IPS-18a (cell line): Measurements from ENCODE around the gene TMEM120B.
A peak's percentile ranks its signal among the peaks of the same experiment; 100 is the strongest.

ENCODE experiments used
- H3K27ac ChIP-seq: one replicate; pipeline ENCODE4 v1.5.1; 2013; ENCODE audit warnings: low read length
- H3K27me3 ChIP-seq: one replicate; pipeline ENCODE4 v1.6.1; 2013; ENCODE audit warnings: mild to moderate bottlenecking, low read length; ENCODE audit not compliant: control insufficient read depth, insufficient read depth
- H3K36me3 ChIP-seq: one replicate; pipeline ENCODE4 v1.6.1; 2013; ENCODE audit warnings: low read depth, low read length; ENCODE audit not compliant: control insufficient read depth
- H3K4me1 ChIP-seq: one replicate; pipeline ENCODE4 v1.6.1; 2013; ENCODE audit warnings: low read depth, low read length; ENCODE audit not compliant: control insufficient read depth
- H3K4me3 ChIP-seq: one replicate; pipeline ENCODE4 v1.5.1; 2013; ENCODE audit warnings: low read length
- H3K9ac ChIP-seq: one replicate; pipeline ENCODE4 v1.6.1; 2013; ENCODE audit warnings: mild to moderate bottlenecking, low read length, moderate library complexity
- H3K9me3 ChIP-seq: one replicate; pipeline ENCODE4 v1.6.1; 2013; ENCODE audit warnings: low read depth, low read length; ENCODE audit not compliant: control insufficient read depth

TMEM120B gene

DNA sequence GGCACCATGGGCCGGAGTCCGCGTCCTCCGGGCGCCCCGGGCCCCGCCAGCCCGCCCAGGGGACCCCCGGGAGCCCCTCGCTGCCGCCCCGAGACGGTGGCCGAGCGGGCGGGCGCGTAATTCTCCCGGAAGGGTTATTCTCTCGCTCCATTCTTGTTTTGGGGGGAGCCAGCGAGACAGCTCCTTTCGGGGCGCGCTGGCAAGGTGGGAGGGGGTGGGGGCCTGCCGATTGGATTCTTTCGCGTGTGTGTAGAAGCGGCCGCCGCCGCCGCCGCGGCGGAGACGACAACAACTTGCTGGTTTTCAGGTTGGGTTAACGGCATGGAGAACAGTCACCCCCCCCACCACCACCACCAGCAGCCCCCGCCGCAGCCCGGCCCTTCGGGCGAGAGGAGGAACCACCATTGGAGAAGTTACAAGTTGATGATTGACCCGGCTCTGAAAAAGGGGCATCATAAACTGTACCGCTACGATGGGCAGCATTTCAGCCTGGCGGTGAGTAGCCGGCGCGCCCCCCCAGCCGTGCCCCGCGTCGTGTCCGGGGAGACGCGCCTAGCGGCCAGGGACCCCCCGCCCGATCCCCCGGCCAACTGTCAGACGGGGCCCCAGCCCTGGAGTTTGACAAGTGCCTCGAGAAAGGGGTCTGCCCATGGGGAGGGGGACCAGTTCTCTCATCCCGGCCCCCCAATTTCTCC is 92.0 kb downstream of the TMEM120B start:
- H3K27ac ChIP-seq = no peak overlapping the region
- H3K4me1 ChIP-seq = peaks cover 12% of the 10 kb centered on the region
- peaks cover 12% of the 10 kb centered on the region for H3K36me3 ChIP-seq
- H3K27me3 ChIP-seq = no peaks in the 10 kb centered on the region
- no peaks in the 10 kb centered on the region for H3K9me3 ChIP-seq
- H3K4me3 ChIP-seq = peak overlapping the region; percentile 81
- H3K9ac ChIP-seq = peak overlapping the region; percentile 52

DNA sequence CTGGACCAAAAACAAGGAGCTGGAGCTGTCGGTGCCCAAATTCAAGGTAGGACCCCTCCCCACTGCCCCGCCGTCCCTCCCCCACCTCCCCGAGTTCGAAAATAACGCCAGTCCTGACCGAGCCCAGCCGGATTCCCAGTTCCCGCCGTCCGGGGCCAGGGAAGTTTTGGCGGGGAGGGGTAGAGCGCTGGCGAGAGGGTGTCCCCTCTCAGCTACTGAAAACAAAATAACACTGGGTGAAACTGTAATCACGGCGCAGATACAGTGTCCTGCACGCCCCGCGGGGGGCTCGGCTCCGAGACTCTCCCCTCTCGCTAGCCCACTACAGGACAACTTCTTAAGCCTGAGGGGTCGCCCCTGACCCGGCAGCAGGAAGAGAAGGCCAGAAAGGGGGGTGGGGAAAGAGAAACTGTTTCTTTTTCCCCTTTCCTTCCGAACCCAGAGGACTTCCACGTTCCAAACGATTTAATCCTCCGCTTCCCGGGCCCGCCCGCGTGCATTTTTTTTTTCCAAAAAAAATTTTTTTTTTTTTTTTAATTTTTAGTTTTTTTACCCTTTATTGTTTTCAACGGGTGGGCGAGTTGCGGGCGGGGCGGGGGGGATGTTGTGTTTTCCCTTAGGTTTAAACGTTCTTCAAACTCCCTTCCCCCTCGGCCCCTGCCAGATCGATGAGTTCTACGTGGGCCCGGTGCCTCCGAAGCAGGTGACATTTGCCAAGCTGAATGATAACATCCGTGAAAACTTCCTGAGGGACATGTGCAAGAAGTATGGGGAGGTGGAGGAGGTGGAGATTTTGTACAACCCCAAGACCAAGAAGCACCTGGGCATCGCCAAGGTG is 92.8 kb downstream of the TMEM120B start:
- H3K27ac ChIP-seq = no peak overlapping the region
- H3K9ac ChIP-seq = peak overlapping the region; percentile 52
- H3K27me3 ChIP-seq = no peaks in the 10 kb centered on the region
- H3K36me3 ChIP-seq = peaks cover 15% of the 10 kb centered on the region
- H3K4me1 ChIP-seq = peaks cover 12% of the 10 kb centered on the region
- H3K9me3 ChIP-seq = no peaks in the 10 kb centered on the region
- peak overlapping the region; percentile 81 for H3K4me3 ChIP-seq

DNA sequence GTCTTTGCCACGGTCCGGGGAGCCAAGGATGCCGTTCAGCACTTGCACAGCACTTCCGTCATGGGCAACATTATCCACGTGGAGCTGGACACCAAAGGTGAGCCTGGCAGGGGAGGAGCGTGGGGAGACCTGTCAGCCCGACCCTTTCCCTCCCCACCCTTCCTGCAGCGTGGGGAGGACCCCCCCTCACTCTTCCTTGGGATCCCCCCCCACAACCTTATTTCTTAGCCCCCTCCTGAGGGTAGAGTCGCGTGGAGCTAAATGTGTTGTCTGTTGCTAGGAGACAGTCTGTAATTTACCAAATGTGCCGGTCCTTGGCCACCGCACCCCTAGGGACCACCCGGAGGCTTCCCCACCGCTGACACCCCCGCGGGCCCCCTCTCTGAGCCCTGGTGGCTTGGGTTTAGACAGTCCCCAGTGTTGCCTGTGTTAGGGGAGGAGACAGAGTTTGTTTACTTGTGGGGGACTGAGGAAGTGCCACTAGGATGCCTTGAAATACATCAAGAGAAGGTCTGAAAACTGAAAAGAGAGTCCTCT is 93.5 kb downstream of the TMEM120B start:
- Histone ChIP-seq H3K27me3 (no peaks in the 10 kb centered on the region), H3K4me1 (peaks cover 16% of the 10 kb centered on the region), H3K9me3 (no peaks in the 10 kb centered on the region), H3K36me3 (peaks cover 19% of the 10 kb centered on the region), H3K4me3 (peak overlapping the region; percentile 81), H3K27ac (no peak overlapping the region), H3K9ac (no peak overlapping the region)

DNA sequence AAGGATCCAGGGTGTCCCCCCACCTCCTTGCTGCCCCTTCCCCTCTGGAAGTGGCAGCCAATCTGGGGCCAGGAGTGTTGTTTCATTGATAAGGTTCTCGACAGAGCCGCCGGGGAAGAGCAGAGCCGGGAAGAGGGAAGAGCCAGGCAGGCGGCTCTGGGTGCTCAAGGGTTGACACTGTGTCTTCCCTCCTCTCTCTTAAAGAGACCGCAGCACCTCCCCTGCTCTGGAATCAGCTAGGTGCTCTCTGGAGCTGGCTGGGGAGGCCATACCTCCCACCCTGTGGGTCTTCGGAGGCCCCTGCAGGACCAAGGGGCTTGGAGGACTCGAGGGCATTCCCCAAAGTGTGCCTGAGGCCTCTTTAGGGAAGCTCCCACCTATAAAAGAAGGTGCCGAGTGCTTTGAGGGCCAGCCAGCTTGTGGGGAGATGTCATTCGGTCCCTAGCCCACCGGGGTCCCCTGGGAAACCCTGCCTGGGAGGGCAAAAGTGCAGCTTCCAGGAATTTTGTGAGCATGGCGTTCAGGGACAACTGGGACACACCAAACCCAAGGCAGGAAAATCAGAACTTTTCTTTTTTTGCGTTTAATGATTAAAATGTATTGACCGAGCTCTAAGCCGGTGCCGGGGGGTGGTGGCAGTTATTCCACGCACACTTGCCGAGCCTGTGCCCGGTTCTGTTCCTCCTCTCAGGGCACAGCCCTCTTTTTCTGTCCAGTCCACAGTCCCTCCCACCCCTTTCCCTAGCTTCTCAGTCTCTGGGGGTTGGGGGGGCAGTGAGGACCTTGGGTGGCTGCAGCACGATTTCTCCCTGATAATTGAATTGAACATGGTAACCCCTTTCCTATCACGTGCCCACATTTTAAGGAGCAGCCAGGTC is 94.2 kb downstream of the TMEM120B start:
- H3K36me3 ChIP-seq = peaks cover 19% of the 10 kb centered on the region
- H3K9me3 ChIP-seq = no peaks in the 10 kb centered on the region
- no peak overlapping the region for H3K9ac ChIP-seq
- H3K4me1 ChIP-seq = peaks cover 17% of the 10 kb centered on the region
- peak overlapping the region; percentile 31 for H3K4me3 ChIP-seq
- H3K27ac ChIP-seq = no peak overlapping the region
- H3K27me3 ChIP-seq = no peaks in the 10 kb centered on the region

DNA sequence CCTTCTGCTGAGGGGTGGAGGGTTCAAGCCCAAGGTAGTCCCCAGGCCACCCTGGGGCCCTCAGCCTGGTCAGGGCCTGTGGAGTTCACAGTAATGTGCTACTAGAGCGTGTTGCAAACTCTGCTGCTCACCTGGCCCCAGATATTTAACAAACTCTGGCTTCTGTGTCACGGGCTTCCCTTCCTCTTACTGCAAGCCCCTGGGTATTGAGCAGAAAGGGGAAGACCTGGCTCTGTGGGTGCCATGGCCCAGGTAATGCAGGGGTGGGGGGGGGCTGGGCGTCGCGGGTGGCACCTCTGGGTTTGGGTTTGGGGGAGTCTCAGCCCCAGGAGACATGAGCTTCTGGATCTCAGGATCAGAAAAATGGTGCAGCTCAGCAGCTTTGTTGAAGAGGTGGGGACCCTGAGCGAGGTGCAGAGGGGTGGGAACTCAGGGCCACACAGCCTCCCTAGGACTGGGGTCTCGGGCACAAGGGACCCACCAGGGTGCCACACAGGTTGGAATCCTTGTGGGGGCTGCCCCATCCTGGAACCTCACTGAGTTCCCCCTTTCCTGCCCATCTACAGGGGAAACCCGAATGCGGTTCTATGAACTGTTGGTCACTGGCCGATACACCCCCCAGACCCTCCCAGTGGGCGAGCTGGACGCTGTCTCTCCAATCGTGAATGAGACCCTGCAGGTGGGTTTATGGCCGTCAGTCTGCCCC is 95.2 kb downstream of the TMEM120B start:
- no peaks in the 10 kb centered on the region for H3K9me3 ChIP-seq
- H3K27ac ChIP-seq = no peak overlapping the region
- H3K27me3 ChIP-seq = no peaks in the 10 kb centered on the region
- peaks cover 19% of the 10 kb centered on the region for H3K36me3 ChIP-seq
- no peak overlapping the region for H3K4me3 ChIP-seq
- no peak overlapping the region for H3K9ac ChIP-seq
- H3K4me1 ChIP-seq = peaks cover 19% of the 10 kb centered on the region

DNA sequence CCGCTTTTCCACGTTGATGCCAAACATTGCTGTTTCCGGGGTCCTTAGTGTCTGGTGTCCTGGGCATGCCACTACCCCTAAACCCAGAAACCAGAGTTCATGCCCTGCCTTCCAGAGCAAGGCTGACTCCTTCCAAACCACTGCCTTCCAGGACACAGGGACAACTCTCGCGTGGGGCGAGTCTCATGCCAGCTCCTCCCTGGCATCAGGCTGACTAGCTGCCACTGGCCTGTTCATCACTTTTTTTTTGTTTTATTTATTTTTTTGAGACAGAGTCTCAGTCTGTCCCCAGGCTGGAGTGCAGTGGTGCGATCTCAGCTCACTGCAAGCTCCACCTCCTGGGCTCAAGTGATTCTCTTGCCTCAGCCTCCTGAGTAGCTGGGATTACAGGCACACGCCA is 96.1 kb downstream of the TMEM120B start:
- Histone ChIP-seq H3K36me3 (peaks cover 19% of the 10 kb centered on the region), H3K4me1 (peaks cover 20% of the 10 kb centered on the region), H3K9ac (no peak overlapping the region), H3K27ac (no peak overlapping the region), H3K4me3 (no peak overlapping the region), H3K9me3 (no peaks in the 10 kb centered on the region), H3K27me3 (no peaks in the 10 kb centered on the region)

DNA sequence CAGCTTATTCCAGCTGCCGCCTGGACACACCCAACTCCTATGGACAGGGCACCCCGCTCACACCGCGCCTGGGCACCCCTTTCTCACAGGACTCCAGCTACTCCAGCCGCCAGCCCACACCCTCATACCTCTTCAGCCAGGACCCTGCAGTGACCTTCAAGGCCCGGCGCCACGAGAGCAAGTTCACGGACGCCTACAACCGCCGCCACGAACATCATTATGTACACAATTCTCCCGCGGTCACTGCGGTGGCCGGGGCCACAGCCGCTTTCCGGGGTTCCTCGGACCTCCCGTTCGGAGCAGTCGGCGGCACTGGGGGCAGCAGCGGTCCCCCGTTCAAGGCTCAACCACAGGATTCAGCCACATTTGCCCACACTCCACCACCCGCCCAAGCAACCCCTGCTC is 97.2 kb downstream of the TMEM120B start:
- Histone ChIP-seq H3K4me3 (no peak overlapping the region), H3K27me3 (no peaks in the 10 kb centered on the region), H3K36me3 (peaks cover 19% of the 10 kb centered on the region), H3K9ac (no peak overlapping the region), H3K9me3 (no peaks in the 10 kb centered on the region), H3K27ac (no peak overlapping the region), H3K4me1 (peaks cover 20% of the 10 kb centered on the region)

DNA sequence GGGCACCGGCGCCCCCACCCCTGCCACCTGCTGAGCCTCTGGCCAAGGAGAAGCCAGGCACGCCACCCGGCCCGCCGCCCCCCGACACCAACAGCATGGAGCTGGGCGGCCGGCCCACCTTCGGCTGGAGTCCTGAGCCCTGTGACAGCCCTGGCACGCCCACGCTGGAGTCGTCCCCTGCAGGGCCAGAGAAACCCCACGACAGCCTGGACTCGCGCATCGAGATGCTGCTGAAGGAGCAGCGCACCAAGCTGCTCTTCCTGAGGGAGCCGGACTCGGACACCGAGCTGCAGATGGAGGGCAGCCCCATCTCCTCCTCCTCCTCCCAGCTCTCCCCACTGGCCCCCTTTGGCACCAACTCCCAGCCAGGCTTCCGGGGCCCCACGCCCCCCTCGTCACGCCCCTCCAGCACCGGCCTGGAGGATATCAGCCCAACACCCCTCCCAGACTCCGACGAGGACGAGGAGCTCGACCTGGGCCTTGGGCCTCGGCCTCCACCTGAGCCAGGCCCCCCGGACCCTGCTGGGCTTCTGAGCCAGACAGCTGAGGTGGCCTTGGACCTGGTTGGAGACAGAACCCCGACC is 97.8 kb downstream of the TMEM120B start:
- H3K27ac ChIP-seq = no peak overlapping the region
- H3K4me3 ChIP-seq = no peak overlapping the region
- H3K27me3 ChIP-seq = no peaks in the 10 kb centered on the region
- H3K9ac ChIP-seq = no peak overlapping the region
- H3K4me1 ChIP-seq = peaks cover 20% of the 10 kb centered on the region
- H3K36me3 ChIP-seq = peaks cover 19% of the 10 kb centered on the region
- no peaks in the 10 kb centered on the region for H3K9me3 ChIP-seq

DNA sequence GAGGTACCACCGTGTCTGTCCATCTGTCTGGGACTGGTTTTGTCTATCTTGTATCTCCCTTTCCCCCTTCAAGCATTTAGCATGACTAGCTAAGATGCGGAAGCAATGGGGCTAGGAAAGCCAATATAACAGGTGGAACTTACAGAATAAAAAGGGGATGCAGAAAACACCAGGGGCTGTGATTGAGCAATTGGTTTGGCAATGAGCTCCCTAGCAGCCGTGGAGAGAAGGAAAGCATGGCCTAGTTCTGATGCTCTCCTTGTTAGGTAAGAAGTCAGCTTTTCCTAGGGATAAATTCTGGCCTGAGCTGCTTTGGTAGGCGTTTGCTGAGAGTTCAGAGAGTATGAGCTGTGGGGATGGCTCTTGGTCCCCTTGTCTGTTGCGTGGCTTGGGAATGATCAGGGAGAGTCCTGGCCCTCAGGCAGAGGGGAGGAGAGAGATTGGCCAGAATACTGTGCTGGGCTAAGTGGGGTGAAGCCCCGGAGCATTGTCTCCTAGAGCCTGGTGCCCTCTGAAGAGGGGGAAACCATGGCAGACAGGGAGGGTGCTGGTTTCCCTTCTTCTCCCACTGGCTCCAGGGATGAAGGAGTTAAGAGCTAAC is 98.4 kb downstream of the TMEM120B start:
- no peak overlapping the region for H3K27ac ChIP-seq

More for the DNA sequence above, 98.4 kb downstream of the TMEM120B start:
- H3K9me3 ChIP-seq = no peaks in the 10 kb centered on the region
- H3K4me3 ChIP-seq = peak overlapping the region; percentile 94
- peaks cover 16% of the 10 kb centered on the region for H3K4me1 ChIP-seq
- peaks cover 19% of the 10 kb centered on the region for H3K36me3 ChIP-seq
- H3K9ac ChIP-seq = peak overlapping the region; percentile 41
- no peaks in the 10 kb centered on the region for H3K27me3 ChIP-seq
